K562 (cell line): ENCODE data around the gene TAF5. TPM values are rescaled to one million over a fixed set of nuclear protein-coding genes. Genes with fewer than 3 reads are reported as not detected.

Experiments used
- ATAC-seq: fragments of 200-7000 bp; cut with Tn5 transposase; 3 replicates; pipeline ENCODE4 v1.9.1; 2020; ENCODE audit warnings: moderate library complexity
- BruUV-seq: library from RNA; stranded (reverse); fragments of 400-500 nt; replicated peaks from 2 replicates; lab custom pipeline; 2021; lab: Mats Ljungman, UMichigan
- CTCF ChIA-PET: fragments of 300-600 bp; formaldehyde crosslinking; extraction: SDS; loops from one replicate; lab custom pipeline; 2021; ENCODE audit warnings: low intra/inter-chr PET ratio; lab: Yijun Ruan, JAX
- POLR2A ChIA-PET: fragments of 300-600, 350-650 bp; sonication (Branson Sonifier 250); formaldehyde crosslinking; extraction: SDS; loops from one replicate; lab custom pipeline; 2021; ENCODE audit warnings: antibody characterized with exemption, inconsistent platforms; lab: Yijun Ruan, JAX
- DNase-seq, 4 experiments: peaks; one replicate each; pipeline versions ENCODE4 v3.0.0 to v3.0.0-alpha.2; 2011 to 2018; ENCODE audit warnings: low spot score in 3 of 4, mixed read lengths in 3 of 4; ENCODE audit errors: extremely low read depth in 1 of 4
- FAIRE-seq: peaks from 2 replicates; lab custom pipeline; 2011; peaks lifted over from hg19 to GRCh38; lab: Jason Lieb, UNC
- H2AFZ ChIP-seq: 2 replicates; pipeline ENCODE4 v1.6.0; 2011; ENCODE audit warnings: low read depth, low read length, control low read depth, inconsistent platforms
- H3K27ac ChIP-seq: fragments of 200-600 bp; 3 replicates; pipeline ENCODE4 v1.8.0; 2011; ENCODE audit warnings: low read depth, mild to moderate bottlenecking, control low read depth, inconsistent platforms, low read length, moderate library complexity, mixed read lengths; ENCODE audit errors: extremely low read depth
- H3K27me3 ChIP-seq, 2 experiments: fragments of 300-600 bp in 1 of 2; 2 replicates in 1 of 2; 3 replicates in 1 of 2; pipeline versions ENCODE4 v1.6.0 to v1.8.0; 2011; ENCODE audit warnings: inconsistent platforms in 2 of 2, low read length in 2 of 2, mild to moderate bottlenecking in 1 of 2, mixed read lengths in 1 of 2, moderate library complexity in 1 of 2; ENCODE audit not compliant: control insufficient read depth in 2 of 2, insufficient read depth in 2 of 2
- H3K36me3 ChIP-seq: fragments of 300-600 bp; 3 replicates; pipeline ENCODE4 v1.8.0; 2011; ENCODE audit warnings: mild to moderate bottlenecking, low read length, inconsistent platforms; ENCODE audit not compliant: control insufficient read depth, insufficient read depth
- H3K4me1 ChIP-seq, 2 experiments: fragments of 200-600 bp in 1 of 2; replicated peaks in 1 of 2; 2 replicates in 1 of 2; 3 replicates in 1 of 2; pipeline versions ENCODE4 v1.5.1 to v1.8.0; 2011; ENCODE audit warnings: inconsistent platforms in 2 of 2, low read length in 2 of 2, mild to moderate bottlenecking in 1 of 2, mixed read lengths in 1 of 2, moderate library complexity in 1 of 2; ENCODE audit not compliant: control insufficient read depth in 2 of 2, insufficient read depth in 2 of 2
- H3K4me2 ChIP-seq: 2 replicates; pipeline ENCODE4 v1.6.1; 2011; ENCODE audit warnings: low read length, control low read depth, inconsistent platforms, mixed read lengths; ENCODE audit not compliant: insufficient read depth
- H3K4me3 ChIP-seq: fragments of 200-600 bp; sonication (generic), shearing (Covaris generic); 2 replicates; pipeline ENCODE4 v1.5.1; 2016; ENCODE audit warnings: control low read depth, inconsistent platforms
- H3K79me2 ChIP-seq: fragments of 200-600 bp; 3 replicates; pipeline ENCODE4 v1.8.0; 2011; ENCODE audit warnings: low read length, inconsistent platforms; ENCODE audit not compliant: control insufficient read depth, insufficient read depth
- H3K9ac ChIP-seq, 2 experiments: 2 replicates each; pipeline versions ENCODE4 v1.6.0 to v1.6.1; 2011; ENCODE audit warnings: low read depth in 2 of 2, low read length in 2 of 2, control low read depth in 1 of 2, inconsistent platforms in 1 of 2, mild to moderate bottlenecking in 1 of 2, mixed read lengths in 1 of 2; ENCODE audit not compliant: insufficient read depth in 1 of 2
- H3K9me1 ChIP-seq: one replicate; pipeline ENCODE4 v1.6.0; 2011; ENCODE audit warnings: inconsistent platforms, mild to moderate bottlenecking, low read length, moderate library complexity; ENCODE audit not compliant: control insufficient read depth, insufficient read depth
- H3K9me3 ChIP-seq: replicated peaks from 2 replicates; pipeline ENCODE4 v1.5.1; 2011; ENCODE audit warnings: low read depth, low read length, inconsistent platforms; ENCODE audit not compliant: control insufficient read depth, insufficient read depth
- H4K20me1 ChIP-seq: replicated peaks from 2 replicates; pipeline ENCODE4 v1.6.1; 2011; ENCODE audit warnings: low read length, inconsistent platforms, mixed read lengths; ENCODE audit not compliant: control insufficient read depth, insufficient read depth
- DMBX1 ChIP-seq: fragments of 250-450 bp; sonication (Bioruptor Pico); IDR thresholded peaks from 2 replicates; pipeline ENCODE4 v1.8.0; 2022; ENCODE audit warnings: inconsistent platforms, mild to moderate bottlenecking, moderate library complexity, borderline replicate concordance
- ESRRA ChIP-seq: fragments of 450-650 bp; IDR thresholded peaks from 2 replicates; pipeline ENCODE4 v1.6.1; 2014; ENCODE audit warnings: low read depth, mild to moderate bottlenecking, moderate library complexity, borderline replicate concordance
- FOXA1 ChIP-seq: fragments of 450-650 bp; IDR thresholded peaks from 2 replicates; pipeline ENCODE4 v1.6.1; 2016; ENCODE audit warnings: mild to moderate bottlenecking, borderline replicate concordance
- GMEB1 ChIP-seq: fragments of 250-450 bp; sonication (Bioruptor Pico); IDR thresholded peaks from 2 replicates; pipeline ENCODE4 v1.4.0; 2020; ENCODE audit warnings: mild to moderate bottlenecking
- HSF4 ChIP-seq: fragments of 250-450 bp; sonication (Bioruptor Pico); IDR thresholded peaks from 2 replicates; pipeline ENCODE4 v2.1.2; 2022; ENCODE audit warnings: mild to moderate bottlenecking, moderate library complexity, borderline replicate concordance
- LCOR ChIP-seq: sonication (generic); formaldehyde crosslinking; IDR thresholded peaks from 2 replicates; pipeline ENCODE4 v1.8.0; 2022; ENCODE audit warnings: mild to moderate bottlenecking, missing genetic modification reagents
- NUFIP1 ChIP-seq: fragments of 450-650 bp; IDR thresholded peaks from 2 replicates; pipeline ENCODE4 v1.6.1; 2018; ENCODE audit not compliant: partially characterized antibody
- RBM15 ChIP-seq: fragments of 200-400 bp; formaldehyde crosslinking; IDR thresholded peaks from 2 replicates; pipeline ENCODE4 v1.6.1; 2018; ENCODE audit warnings: mild to moderate bottlenecking, low read length, moderate library complexity; ENCODE audit not compliant: insufficient read depth
- TRIM25 ChIP-seq: fragments of 450-650 bp; IDR thresholded peaks from 2 replicates; pipeline ENCODE4 v1.7.0; 2016; ENCODE audit warnings: borderline replicate concordance
- U2AF1 ChIP-seq: fragments of 200-400 bp; formaldehyde crosslinking; optimal IDR thresholded peaks from 2 replicates; pipeline ENCODE3; 2017; ENCODE audit warnings: mild to moderate bottlenecking, low read depth, low read length, moderate library complexity
- ZNF121 ChIP-seq: sonication (generic); formaldehyde crosslinking; conservative IDR thresholded peaks from 2 replicates; pipeline ENCODE4 v1.8.0; 2022; ENCODE audit warnings: missing genetic modification reagents
- ZNF184 ChIP-seq: sonication (generic); formaldehyde crosslinking; IDR thresholded peaks from 2 replicates; pipeline ENCODE4 v1.5.0; 2020; ENCODE audit warnings: missing genetic modification reagents
- ZNF668 ChIP-seq: fragments of 250-450 bp; sonication (Bioruptor Pico); IDR thresholded peaks from 2 replicates; pipeline ENCODE4 v1.8.0; 2022; ENCODE audit warnings: mild to moderate bottlenecking, inconsistent platforms
- WGBS: fragments of 100-300 bp; shearing (Covaris generic); methylation state at CpG from one replicate; pipeline ENCODE4 v1.1.6; 2016; ENCODE audit warnings: low coverage, mixed read lengths; ENCODE audit not compliant: insufficient coverage; ENCODE audit errors: missing lambda C conversion rate; 5-methylcytosine and 5-hydroxymethylcytosine counted together
- in situ Hi-C: fragments of 300-500 bp; cut with MboI; formaldehyde crosslinking; loops from 4 replicates; pipeline ENCODE4 v1.15.0; 2018; ENCODE audit warnings: inconsistent platforms, mixed read lengths
- intact Hi-C: fragments of 100-400 bp; cut with micrococcal nuclease; formaldehyde crosslinking; loops from 2 replicates; pipeline ENCODE4 v1.14.2; 2022
- polyA plus RNA-seq, 8 experiments: library from polyadenylated mRNA; depleted of rRNA in 4 of 8; stranded (reverse) in 5 of 8; unstranded in 3 of 8; fragments of >200 nt; fragmentation: Nextera tagmentation in 2 of 8; fragmentation: Illumina TruSeq in 1 of 8; extraction: Ambion mirVana in 2 of 8; extraction: Trizol in 1 of 8; gene quantifications; 2 replicates each; pipeline versions ENCODE4 v1.2.1 to v1.2.3, GENCODE V29; 2011 to 2014; ENCODE audit warnings: inconsistent platforms in 1 of 8, missing spikeins in 1 of 8
- total RNA-seq, 7 experiments: library from RNA; depleted of rRNA in 6 of 7; stranded (reverse); fragments of >200 nt in 6 of 7; fragmentation: Illumina TruSeq in 2 of 7; extraction: Trizol in 2 of 7; gene quantifications; 2 replicates each; pipeline versions ENCODE4 v1.2.1 to v1.2.3, GENCODE V29; 2011 to 2021; ENCODE audit warnings: low replicate concordance in 1 of 7

TAF5 gene
- total and polyA plus RNA-seq, 9 of the 15 experiments (the other 6 are each of a cell fraction or from before 2014, with no cell fraction given), result 4.2 to 11.9 (median 9.3) TPM

- DNase-seq, result no peak
- in situ Hi-C loops, result no loop called here
- Histone ChIP-seq H3K27me3 (no peaks in the 10 kb centered on the region), H3K4me3 (no peak overlapping the region), H3K4me1 (no peaks in the 10 kb centered on the region), H4K20me1 (no peaks in the 10 kb centered on the region), H3K27ac (no peak overlapping the region), H3K79me2 (no peaks in the 10 kb centered on the region; the same call in 2 of the 3 replicates), H3K4me2 (no peak overlapping the region), H3K9me3 (no peaks in the 10 kb centered on the region), H3K9me1 (no peaks in the 10 kb centered on the region), H3K9ac (no peak overlapping the region), H3K36me3 (peaks cover 93% of the 10 kb centered on the region), H2AFZ (no peak overlapping the region)
- intact Hi-C loops, result no loop called here
- no peak for ATAC-seq
- ChIA-PET POLR2A (no interaction called here), CTCF (no interaction called here)
- no peak for FAIRE-seq
- TF ChIP-seq FOXA1 (no peak), ZNF121 (CRISPR knock-in tag) (no peak), RBM15 (no peak), ESRRA (no peak), GMEB1 (CRISPR knock-in tag) (no peak), NUFIP1 (no peak), ZNF668 (no peak), TRIM25 (no peak), LCOR (CRISPR knock-in tag) (no peak), ZNF184 (CRISPR knock-in tag) (no peak), U2AF1 (no peak), DMBX1 (no peak), HSF4 (CRISPR knock-in tag) (no peak)
- no TSS peak for BruUV-seq
- 94% methylated on average over 8 of the region's 9 CpGs for WGBS
Observed at GRCh38 chr10:103427866-103428265, 60.1 kb downstream of the TAF5 start.
